SH-SY5Y (cell line): ENCODE data around the gene PSMG1.

Experiments
- GATA2 ChIP-seq: IDR thresholded peaks from 2 replicates; pipeline ENCODE4 v1.6.1; 2011; ENCODE audit warnings: mild to moderate bottlenecking, low read depth, low read length
- GATA3 ChIP-seq: IDR thresholded peaks from 2 replicates; pipeline ENCODE4 v1.6.1; 2011; ENCODE audit warnings: low read depth, mild to moderate bottlenecking, low read length, moderate library complexity

GRCh38 chr21:39196838-39197237, 13.6 kb upstream of the PSMG1 start:
- no peak for TF ChIP-seq GATA3
- no peak for TF ChIP-seq GATA2
